ENCODE measurements around the gene KLHDC8A. TPM values are rescaled to one million over a fixed set of nuclear protein-coding genes. Genes with fewer than 3 reads are reported as not detected.

The KLHDC8A gene
- total and polyA plus RNA-seq, 2 of the 4 experiments (the other 2 are of a cell fraction) = not detected

DNA sequence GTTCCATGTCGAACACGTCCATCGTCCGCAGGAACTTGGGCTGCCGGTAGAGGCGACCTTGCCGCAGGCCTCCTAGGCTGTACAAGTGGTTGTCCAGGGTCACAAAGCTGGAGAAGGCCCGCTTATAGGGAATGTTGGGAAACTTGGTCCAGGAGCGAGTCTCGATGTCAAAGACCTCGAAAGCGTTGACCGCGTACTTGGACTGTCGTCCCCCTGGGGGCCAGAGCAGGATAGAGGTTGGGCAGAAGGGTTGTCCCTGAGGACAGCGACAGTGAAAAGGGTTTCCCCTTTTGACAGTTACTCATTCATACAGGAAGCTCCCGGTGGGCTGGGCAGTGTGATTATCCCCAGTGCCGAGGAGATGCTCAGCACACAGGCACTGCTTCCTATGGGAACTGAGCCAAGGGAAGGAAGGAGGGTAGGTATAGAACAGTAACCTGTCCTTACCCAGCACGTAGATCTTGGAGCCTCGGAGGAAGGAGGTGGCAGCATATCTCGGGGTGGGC lies 17.5 kb downstream of the KLHDC8A start:
- peaks cover 74% of the 10 kb centered on the region for H3K27me3 ChIP-seq (ENCODE audit: control insufficient read depth, insufficient read depth, low read length)

More for the DNA sequence above, 17.5 kb downstream of the KLHDC8A start:
- Histone ChIP-seq H3K9me3 (ENCODE audit: control insufficient read depth, insufficient read depth, low read length) (no peaks in the 10 kb centered on the region; the same call in 1 of the 2 replicates), H3K9ac (ENCODE audit: low read depth, low read length) (no peak overlapping the region), H3K9me1 (ENCODE audit: insufficient read depth, low read length) (no peaks in the 10 kb centered on the region), H3K36me3 (ENCODE audit: control insufficient read depth, insufficient read depth, low read length) (no peaks in the 10 kb centered on the region), H3K4me2 (ENCODE audit: low read depth, low read length) (no peak overlapping the region), H3K27ac (ENCODE audit: insufficient read depth, low read length) (no peak overlapping the region), H2AK9ac (replicated peaks; ENCODE audit: low read depth, low read length, poor library complexity) (no peak overlapping the region), H3K18ac (ENCODE audit: low read depth, low read length) (no peak overlapping the region), H2AK5ac (ENCODE audit: low read depth, low read length) (no peak overlapping the region), H3K4ac (ENCODE audit: low read depth, low read length) (no peak overlapping the region), H3K56ac (ENCODE audit: extremely low read depth, insufficient read depth, low read length) (no peak overlapping the region), H3K79me1 (ENCODE audit: low read depth in 1 of 2, low read length in 2 of 2) (no peaks in the 10 kb centered on the region), H4K20me1 (ENCODE audit: insufficient read depth, low read length) (no peaks in the 10 kb centered on the region; the same call in 1 of the 2 replicates), H4K5ac (ENCODE audit: low read depth, low read length) (no peak overlapping the region), H2AFZ (replicated peaks; ENCODE audit: low read length, poor library complexity) (no peak overlapping the region), H2BK120ac (ENCODE audit: low read depth, low read length) (no peak overlapping the region), H2BK20ac (ENCODE audit: low read depth, low read length) (no peak overlapping the region), H3K4me3 (ENCODE audit: insufficient read depth, low read depth, low read length) (no peak overlapping the region), H4K8ac (ENCODE audit: low read depth in 2 of 2, low read length in 2 of 2) (no peak overlapping the region), H3K4me1 (ENCODE audit: control insufficient read depth, insufficient read depth, low read length) (no peaks in the 10 kb centered on the region), H2BK5ac (ENCODE audit: low read depth, low read length, poor library complexity, severe bottlenecking) (no peak overlapping the region), H4K91ac (ENCODE audit: insufficient read depth, low read depth, low read length) (no peak overlapping the region), H3K23ac (ENCODE audit: low read depth, low read length) (no peak overlapping the region), H3K14ac (replicated peaks; ENCODE audit: low read depth, low read length) (no peak overlapping the region), H2BK15ac (ENCODE audit: low read depth, low read length) (no peak overlapping the region)
- CTCF ChIA-PET = interaction anchor here (1.1 kb wide), 1 partner anchor 148 kb away, joined by 4 read pairs; no protein-coding TSS in a partner anchor
- intact Hi-C loops (cut with micrococcal nuclease) = no loop called here
- POLR2A ChIA-PET (ENCODE audit: unreplicated experiment) = no interaction called here
- no peak for DNase-seq
- no TSS peak for BruUV-seq (replicated peaks)
- no peak for ATAC-seq (ENCODE audit: low read depth)
- no peak for TF ChIP-seq CEBPB (IDR thresholded peaks at IDR 0.05; ENCODE audit: low read depth, low read length)
- TF ChIP-seq RAD21 (IDR thresholded peaks at IDR 0.05; ENCODE audit: low read length) = no peak
- TF ChIP-seq RCOR1 (IDR thresholded peaks at IDR 0.05; ENCODE audit: insufficient replicate concordance, low read length) = no peak
- TF ChIP-seq, protein P1, sequence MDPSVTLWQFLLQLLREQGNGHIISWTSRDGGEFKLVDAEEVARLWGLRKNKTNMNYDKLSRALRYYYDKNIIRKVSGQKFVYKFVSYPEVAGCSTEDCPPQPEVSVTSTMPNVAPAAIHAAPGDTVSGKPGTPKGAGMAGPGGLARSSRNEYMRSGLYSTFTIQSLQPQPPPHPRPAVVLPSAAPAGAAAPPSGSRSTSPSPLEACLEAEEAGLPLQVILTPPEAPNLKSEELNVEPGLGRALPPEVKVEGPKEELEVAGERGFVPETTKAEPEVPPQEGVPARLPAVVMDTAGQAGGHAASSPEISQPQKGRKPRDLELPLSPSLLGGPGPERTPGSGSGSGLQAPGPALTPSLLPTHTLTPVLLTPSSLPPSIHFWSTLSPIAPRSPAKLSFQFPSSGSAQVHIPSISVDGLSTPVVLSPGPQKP (IDR thresholded peaks at IDR 0.05; ENCODE audit: borderline replicate concordance, low read depth, low read length) = no peak
- no peak for TF ChIP-seq MAFK (IDR thresholded peaks at IDR 0.05; ENCODE audit: low read depth, low read length)
- dilution Hi-C loops (cut with HindIII; ENCODE audit: low sequenced_read_pairs, unreplicated experiment) = no loop called here
- 88% methylated on average over 10 of the region's 21 CpGs; no CpG with 5 or more reads in 1 of the 2 experiments for WGBS, 2 experiments (ENCODE audit: extremely low coverage in 2 of 2, insufficient read length in 1 of 2)
- in situ Hi-C loops (cut with MboI; ENCODE audit: low sequenced_read_pairs) = loop anchor here (5.0 to 10.0 kb wide), 2 partner anchors 183 to 354 kb away; no protein-coding TSS in a partner anchor

All from IMR-90 (cell line).